Kidney glomerular epithelial cell (primary cell): ENCODE results near the gene UBALD1.
A peak's percentile ranks its signal among the peaks of the same experiment; 100 is the strongest.

Experiments used
- DNase-seq: peaks from one replicate; lab custom pipeline; 2025; lab: John Stamatoyannopoulos, UW

UBALD1 gene

DNA sequence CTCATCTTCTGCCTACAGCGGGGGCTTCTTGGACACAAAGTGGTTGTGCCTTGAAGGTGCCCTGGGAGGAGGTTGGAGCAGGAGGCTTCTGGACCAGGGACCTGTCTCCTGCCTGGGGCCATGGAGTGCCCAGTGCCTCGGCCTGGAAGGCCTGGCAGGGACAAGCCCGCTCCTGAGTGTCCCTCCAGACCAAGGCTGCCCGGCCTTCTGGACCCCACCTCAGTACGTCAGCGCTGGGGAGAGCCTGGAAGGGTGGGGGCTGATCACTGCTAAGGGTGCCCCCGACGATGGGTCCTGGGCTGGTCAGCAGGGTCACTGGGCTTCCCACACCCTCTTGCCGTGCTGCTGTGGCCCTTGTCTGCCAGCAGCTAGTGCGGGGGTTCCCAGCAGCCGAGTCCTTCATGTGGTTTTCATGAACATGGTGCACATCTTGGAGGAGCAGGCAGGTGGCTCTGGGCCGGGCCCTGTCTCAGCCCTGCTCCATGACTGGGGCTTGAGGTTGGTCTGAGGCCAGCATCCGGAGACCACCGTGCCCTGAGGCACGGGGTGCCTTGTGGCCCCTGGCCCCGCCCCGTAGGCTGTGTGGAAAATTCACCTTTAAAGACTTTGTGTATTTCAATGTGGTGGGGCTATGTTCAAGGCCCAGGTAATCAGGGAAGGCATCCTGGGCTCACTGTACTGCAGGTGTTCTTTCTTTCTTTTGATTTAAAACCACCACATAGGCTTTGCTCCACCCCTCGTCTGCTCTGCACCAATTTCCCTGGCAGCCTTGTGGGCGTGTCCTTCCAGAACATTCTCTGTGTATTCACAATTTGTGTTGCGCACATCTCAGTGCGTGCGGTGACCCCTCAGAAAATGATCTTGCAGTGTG lies 32.3 kb upstream of the UBALD1 start:
- DNase-seq: no peak

- no peak for DNase-seq
These were observed 27.2 kb upstream of the UBALD1 start for GRCh38 chr16:4641895-4642294.

DNA sequence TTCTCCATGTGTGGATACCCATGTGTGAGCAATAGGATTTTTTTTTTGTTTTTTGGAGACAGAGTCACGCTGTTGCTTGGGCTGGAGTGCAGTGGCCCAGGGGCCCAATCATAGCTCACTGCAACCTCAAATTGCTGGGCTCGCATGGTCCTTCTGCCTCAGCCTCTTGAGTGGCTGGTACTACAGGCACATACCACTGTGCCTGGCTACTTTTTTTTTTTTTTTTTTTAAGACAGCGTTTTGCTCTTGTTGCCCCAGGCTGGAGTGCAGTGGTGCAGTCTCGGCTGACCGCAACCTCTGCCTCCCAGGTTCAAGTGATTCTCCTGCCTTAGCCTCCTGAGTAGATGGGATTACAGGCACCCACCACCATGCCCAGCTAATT lies 26.6 kb upstream of the UBALD1 start:
- DNase-seq: no peak

DNA sequence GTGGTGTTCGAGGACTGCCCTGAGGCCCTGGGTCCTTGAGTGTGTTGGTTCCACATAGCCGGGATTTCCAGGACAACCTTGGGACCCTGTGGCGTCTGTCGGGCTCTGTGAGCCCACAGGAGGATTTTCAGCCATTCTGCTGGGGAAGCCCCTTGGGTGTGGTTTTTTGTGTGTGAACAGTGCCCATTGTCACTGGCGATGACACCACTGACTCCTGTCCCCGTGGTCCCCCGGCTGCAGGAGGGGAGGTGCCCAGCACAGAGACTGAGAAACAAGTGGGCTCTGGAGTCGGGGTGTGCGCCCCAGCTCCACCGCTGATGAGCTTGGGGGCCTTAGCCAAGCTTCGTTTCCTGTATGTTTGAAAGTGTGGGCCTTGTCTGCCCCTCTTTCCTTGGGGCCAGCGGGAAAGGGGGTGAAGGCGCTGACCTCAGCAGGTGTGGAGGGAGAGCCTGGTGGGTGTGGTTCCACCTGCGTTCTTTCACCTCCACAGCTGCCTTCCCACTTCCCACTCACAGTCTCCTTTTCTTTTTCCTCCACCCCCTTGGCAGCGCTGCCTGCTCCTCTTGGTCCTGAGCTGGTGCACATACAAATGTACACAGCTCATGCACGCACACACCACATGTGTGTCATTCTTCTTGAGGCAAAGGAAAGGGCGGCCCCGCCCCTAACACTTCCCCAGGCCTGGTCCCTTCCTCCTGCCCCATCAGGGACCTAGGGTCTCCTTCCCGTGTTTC lies 26.1 kb upstream of the UBALD1 start:
- no peak for DNase-seq

GRCh38 chr16:4639899-4640509 lies 25.3 kb upstream of the UBALD1 start:
- no peak for DNase-seq

GRCh38 chr16:4637501-4638166 lies 22.9 kb upstream of the UBALD1 start:
- no peak for DNase-seq

GRCh38 chr16:4636196-4636595 lies 21.5 kb upstream of the UBALD1 start:
- no peak for DNase-seq

GRCh38 chr16:4634768-4635167 lies 20.1 kb upstream of the UBALD1 start:
- no peak for DNase-seq

DNA sequence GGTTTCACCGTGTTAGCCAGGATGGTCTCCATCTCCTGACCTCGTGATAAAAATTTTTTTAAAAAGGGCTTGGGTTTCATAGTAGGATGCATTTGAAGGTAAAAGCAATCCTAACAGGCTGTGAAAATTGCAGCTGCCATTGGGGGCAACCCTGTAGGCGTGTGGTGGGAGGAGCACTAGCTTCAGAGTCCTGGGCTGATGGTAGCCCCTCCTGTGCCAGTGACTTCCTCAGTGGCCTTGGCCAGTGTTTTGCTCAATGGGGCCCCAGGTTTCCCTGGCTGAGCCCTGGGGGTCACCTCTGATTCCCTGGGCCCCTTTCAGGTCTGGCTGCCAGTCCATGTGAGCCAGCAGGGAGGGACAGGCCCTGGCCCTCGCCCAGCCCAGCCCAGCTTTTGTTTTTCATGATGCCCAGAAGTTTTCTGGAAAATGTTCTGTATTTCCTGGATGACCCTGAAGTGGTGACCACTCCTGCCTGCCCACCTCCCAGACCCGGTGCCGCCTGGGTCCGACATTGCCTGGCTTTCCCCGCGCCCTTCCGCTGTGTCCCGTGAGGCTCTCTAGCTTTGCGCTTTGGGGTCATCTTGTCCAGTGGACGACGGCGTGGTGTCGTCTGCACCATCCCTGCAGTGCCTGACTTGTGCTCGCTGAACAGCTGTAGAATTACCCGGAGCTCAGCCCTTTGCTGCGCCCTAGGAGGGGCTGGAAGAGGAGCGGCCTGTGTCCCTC lies 19.4 kb upstream of the UBALD1 start:
- DNase-seq: no peak

DNA sequence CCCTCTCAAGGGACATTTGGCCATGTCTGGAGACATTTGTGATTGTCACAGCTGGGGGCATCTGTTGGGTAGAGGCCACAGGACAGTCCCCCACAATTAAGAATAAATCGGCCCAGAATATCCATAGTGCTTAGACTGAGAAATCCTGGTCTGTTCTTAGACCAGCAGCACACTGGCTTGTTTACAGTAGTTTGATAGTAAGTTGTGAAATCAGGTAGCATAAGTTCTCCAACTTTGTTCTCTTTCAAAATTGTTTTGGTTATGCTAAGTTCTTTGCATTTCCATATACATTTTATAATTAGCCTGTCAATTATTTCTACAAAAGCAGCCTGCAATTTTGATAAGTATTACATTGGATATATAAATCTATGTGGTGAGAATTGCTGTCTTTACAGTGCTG lies 16.8 kb upstream of the UBALD1 start:
- DNase-seq: no peak

- no peak for DNase-seq
These were observed 13.6 kb upstream of the UBALD1 start for GRCh38 chr16:4628283-4628682.

- no peak for DNase-seq
These were observed 11.7 kb upstream of the UBALD1 start for GRCh38 chr16:4626396-4626795.

GRCh38 chr16:4625560-4626159 lies 11.0 kb upstream of the UBALD1 start:
- DNase-seq: no peak

DNA sequence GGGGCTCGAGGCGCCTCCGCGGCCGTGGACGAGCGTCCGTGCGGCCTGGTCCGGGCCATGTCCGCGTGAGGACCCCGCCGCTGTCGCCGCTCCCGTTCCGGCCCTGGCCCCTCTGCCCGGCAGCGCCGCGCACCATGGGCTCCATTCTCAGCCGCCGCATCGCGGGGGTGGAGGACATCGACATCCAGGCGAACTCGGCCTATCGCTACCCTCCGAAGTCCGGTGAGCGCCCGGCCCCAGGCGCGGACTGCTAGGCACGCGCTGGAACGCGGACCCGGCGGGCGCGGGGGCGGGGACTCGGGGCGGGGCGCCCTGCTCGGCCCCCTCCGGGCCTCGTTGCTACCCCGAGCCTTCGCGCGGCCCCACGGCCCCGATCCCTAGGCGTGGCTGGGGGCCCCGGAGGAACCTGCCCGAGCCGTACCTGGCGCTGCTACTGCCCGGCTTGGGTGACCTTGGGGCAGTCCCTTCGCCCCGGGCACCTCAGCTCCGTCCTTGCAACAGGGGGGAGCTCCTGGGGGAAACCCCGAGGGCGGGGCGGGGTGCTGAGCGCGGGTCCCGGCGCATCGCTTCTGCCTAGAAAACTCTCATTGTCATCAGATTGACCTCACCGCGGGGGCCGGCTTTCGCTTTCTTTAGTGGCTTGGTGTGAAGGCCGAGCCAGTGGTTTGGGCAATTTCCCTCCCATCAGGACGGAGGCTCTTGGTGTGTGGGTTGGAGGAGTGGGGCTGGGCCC lies 10.3 kb upstream of the UBALD1 start:
- DNase-seq: peak; percentile 7

DNA sequence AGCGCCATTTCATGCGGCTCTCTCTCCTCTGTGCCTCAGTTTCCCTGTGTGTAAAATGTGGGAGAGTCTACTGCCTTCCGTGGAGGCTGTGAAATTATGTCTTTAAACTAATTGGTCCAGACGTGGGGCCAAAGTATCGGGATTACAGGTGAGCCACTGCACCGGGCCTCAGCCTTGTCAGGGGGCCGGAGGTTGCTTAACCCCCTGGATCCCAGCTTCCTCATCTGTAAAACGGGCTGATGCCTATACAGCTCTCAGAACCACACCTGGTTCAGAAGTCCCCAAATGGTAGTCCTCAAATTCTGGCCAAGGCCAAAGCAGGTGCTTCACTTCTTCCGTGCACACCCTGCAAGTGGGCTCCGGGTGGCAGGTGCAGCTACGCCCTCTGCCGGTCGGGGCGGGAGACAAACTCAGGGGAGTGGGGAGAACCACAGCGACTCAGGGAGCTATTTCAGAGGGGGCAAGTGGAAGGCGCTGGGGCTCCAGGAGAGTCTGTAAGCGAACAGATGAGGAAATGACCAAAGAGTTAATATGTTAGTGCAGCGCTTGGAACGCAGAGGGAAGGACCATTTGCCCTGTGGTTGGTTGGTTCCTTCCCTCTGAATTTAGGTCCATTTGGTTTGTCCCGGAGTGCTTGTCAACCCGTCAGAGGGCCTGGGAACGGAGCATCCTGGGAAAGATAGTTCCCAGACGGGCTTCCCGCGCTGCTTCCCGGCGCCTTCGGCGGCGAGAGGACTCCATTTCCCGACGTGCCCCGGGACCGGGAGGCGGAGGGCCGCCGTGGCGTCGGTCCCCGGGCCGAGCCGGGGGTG lies 9.5 kb upstream of the UBALD1 start, which contains the start of gene MGRN1:
TSS of gene MGRN1 (plus strand) at position 812 of the 812 bp plus-strand sequence. CDS start 135 bp downstream, outside the sequence.
- DNase-seq: peak; percentile 96

DNA sequence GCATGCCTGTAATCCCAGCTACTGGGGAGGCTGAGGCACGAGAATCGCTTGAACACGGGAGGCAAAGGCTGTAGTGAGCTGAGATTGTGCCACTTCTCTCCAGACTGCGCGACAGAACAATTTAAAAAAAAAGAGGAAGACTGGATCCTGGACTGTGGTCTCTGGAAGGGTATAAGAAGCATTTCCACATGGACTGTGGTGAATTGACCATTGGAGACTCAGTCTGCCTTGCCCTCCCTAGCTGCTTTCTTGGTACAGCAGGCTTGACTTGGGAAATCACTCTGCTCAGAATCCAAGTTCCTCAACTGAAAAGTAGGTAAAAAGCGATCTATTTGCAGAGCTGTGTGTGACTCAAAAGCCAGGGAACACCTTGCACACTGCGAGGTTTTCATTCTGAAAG lies 8.9 kb upstream of the UBALD1 start:
- no peak for DNase-seq

- no peak for DNase-seq
These were observed 4.1 kb upstream of the UBALD1 start for GRCh38 chr16:4618645-4619418.

DNA sequence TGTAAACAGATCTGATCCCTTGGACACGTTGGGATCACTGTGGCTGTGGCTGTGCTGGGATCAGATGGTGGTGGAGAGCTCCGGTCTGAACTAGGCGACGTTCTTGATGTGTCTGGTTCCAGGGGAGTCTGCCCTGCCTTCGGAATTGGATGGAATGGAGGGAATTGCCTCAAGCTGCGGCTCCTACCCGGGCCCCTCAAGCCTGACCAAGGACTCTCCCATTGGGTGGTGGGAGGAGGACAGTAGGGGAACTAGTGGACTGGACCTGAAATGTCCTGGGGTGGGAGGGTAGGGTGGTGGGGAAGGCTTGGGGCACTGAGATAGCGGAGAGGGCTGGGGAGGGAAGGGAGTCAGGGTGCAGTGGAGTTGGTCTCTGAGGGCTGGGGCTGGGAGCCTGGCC lies 3.2 kb upstream of the UBALD1 start:
- no peak for DNase-seq
